ENCODE results near the gene CACNA1C.

The CACNA1C gene

DNA sequence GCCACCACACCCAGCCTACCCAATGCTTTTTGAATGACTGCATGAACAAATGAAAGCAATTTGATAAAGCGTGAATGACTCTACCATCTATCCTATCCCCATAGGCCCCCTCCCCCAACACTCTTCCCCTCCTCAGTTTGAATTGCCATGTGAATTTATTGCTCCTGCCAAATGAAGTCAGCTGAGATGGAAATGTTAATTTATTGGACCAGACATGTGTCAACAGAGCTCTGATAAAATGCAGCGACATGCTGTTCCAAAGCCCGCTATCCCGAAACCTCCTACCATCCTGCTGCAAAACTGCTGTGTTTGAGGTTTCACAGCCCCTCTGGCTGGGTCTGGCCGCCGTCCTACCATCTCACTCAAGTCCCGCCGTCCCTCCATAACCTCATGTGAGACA is 360.5 kb downstream of the CACNA1C start:
- TF ChIP-seq, protein P1, sequence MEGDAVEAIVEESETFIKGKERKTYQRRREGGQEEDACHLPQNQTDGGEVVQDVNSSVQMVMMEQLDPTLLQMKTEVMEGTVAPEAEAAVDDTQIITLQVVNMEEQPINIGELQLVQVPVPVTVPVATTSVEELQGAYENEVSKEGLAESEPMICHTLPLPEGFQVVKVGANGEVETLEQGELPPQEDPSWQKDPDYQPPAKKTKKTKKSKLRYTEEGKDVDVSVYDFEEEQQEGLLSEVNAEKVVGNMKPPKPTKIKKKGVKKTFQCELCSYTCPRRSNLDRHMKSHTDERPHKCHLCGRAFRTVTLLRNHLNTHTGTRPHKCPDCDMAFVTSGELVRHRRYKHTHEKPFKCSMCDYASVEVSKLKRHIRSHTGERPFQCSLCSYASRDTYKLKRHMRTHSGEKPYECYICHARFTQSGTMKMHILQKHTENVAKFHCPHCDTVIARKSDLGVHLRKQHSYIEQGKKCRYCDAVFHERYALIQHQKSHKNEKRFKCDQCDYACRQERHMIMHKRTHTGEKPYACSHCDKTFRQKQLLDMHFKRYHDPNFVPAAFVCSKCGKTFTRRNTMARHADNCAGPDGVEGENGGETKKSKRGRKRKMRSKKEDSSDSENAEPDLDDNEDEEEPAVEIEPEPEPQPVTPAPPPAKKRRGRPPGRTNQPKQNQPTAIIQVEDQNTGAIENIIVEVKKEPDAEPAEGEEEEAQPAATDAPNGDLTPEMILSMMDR (IDR thresholded peaks at IDR 0.05; ENCODE audit: low read depth, low read length) = no peak
- no peak for DNase-seq (ENCODE audit: low read depth in 2 of 2)
- H3K4me3 ChIP-seq (replicated peaks in 1 of 2; ENCODE audit: low read depth in 2 of 2, low read length in 2 of 2) = no peak overlapping the region

DNA sequence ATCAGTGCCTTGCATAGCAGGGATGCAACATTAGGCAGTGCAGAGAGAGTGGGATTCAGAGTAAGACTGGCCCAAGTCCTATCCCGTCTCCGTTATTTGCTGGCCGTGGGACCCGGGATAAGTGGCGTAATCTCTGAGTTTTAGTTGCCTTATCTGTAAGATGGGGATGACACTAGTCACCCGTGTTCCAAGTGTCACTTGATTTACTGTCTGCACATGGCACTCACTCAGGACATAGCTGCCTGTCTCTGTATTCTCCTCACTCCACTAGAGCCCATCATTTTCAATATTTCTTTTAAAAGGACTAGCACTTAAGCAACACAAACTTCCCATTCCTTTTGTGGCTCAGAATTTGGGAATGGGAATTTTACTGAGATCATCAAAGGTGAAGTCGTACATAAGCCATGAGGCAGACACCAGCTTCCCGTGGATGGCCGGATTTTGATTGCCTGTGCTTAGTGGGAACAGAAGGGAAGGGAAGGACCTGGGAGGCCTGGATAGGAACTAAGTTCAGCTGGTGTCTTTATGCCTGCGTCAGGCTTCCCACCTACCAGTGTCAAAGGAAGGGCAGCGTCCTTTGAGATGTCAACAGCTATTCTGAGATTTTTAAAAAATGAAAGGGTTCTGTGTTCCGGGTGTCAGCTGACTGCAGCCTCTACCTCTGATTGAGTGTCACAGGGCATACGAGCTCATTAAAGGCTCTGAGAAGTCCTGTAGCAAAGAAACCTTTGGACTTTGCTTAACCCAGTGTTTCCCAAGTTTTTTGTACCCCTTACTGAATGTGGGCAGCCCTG is 361.4 kb downstream of the CACNA1C start:
- TF ChIP-seq, protein P1 (IDR thresholded peaks at IDR 0.05; ENCODE audit: low read depth, low read length) = no peak
- H3K4me3 ChIP-seq (replicated peaks in 1 of 2; ENCODE audit: low read depth in 2 of 2, low read length in 2 of 2) = no peak overlapping the region
- no peak for DNase-seq (ENCODE audit: low read depth in 2 of 2)

DNA sequence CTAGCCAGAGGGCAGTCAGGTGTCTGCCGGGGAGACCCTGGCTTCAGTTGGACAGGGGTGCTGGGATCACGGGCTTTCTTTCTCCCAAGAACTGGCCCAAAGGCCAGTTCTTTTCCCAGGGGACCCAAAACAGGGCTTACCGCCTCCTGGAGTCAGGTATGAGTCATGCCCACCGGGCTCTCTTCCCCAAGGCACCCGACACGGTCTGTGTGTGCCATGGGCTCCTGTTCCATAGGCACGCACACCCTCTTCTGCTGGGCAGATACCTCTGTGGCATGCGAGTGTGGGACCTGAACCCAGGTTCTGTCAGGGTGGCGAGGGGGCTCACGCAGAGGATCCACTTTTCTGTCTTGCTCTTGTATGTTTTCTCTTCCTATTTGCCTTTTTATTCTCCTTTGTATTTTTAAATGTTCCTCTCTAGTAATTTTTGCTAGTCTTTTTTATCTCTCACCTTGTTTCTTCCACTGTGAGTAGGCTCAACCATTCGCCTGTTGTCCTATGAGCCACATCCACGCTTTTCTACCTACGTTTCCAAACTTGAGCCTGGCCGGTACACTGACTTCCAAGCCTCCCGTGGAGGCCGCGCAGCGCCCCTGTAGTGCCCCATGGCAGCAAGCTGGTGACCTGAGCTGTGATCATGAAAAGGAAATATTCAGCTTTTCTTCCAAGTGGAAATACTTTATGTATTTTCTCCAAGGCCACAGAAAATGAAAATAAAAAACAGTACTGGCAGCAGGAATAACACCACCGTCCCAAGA is 362.2 kb downstream of the CACNA1C start:
- no peak overlapping the region for H3K4me3 ChIP-seq (replicated peaks in 1 of 2; ENCODE audit: low read depth in 2 of 2, low read length in 2 of 2)
- peak in 1 of 2 donors; percentile 62 for DNase-seq (ENCODE audit: low read depth in 2 of 2)
- TF ChIP-seq, protein P1 (IDR thresholded peaks at IDR 0.05; ENCODE audit: low read depth, low read length) = no peak

DNA sequence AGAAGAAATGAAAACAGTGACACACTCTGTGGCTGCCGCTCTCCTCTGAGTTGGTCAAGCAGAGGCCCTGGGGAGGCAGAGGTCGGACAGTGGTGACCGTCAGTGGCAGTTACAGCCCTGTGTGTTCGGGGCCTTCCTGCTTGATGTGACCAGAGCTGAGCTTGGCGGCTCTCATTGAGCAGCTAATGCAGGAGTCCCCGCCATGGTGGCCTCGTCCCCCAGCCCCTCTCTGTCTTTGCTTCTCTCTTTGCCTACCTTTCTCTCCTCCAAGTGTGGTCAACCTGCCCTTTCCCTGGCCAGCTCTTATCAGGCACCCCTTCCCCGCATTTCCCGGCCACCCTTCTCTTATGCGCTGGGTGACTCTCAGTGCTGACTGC is 362.8 kb downstream of the CACNA1C start:
- TF ChIP-seq, protein P1 (IDR thresholded peaks at IDR 0.05; ENCODE audit: low read depth, low read length) = no peak
- no peak overlapping the region for H3K4me3 ChIP-seq (replicated peaks in 1 of 2; ENCODE audit: low read depth in 2 of 2, low read length in 2 of 2)
- DNase-seq (ENCODE audit: low read depth in 2 of 2) = peak in 1 of 2 donors; percentile 7

DNA sequence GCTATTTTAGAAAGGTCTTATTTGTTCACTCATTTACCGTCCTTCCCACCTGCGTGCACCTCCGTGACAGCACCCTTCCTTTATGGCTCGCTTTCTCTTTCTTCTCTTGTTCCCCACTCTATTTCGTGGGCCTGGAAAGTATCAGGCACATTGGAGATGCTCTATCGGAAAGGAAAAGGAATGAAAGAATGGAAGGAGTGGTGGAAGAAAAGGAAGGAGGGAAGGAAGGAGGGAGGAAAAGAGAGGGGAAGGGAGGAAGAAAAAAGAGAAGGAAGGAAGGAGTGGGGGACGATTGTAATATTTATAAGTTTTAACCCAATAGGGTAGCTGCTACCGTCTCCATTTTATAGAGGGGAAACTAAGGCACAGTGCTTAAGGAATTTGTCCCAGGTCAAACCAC is 363.4 kb downstream of the CACNA1C start:
- DNase-seq (ENCODE audit: low read depth in 2 of 2) = no peak
- H3K4me3 ChIP-seq (replicated peaks in 1 of 2; ENCODE audit: low read depth in 2 of 2, low read length in 2 of 2) = no peak overlapping the region
- TF ChIP-seq, protein P1 (IDR thresholded peaks at IDR 0.05; ENCODE audit: low read depth, low read length) = no peak

DNA sequence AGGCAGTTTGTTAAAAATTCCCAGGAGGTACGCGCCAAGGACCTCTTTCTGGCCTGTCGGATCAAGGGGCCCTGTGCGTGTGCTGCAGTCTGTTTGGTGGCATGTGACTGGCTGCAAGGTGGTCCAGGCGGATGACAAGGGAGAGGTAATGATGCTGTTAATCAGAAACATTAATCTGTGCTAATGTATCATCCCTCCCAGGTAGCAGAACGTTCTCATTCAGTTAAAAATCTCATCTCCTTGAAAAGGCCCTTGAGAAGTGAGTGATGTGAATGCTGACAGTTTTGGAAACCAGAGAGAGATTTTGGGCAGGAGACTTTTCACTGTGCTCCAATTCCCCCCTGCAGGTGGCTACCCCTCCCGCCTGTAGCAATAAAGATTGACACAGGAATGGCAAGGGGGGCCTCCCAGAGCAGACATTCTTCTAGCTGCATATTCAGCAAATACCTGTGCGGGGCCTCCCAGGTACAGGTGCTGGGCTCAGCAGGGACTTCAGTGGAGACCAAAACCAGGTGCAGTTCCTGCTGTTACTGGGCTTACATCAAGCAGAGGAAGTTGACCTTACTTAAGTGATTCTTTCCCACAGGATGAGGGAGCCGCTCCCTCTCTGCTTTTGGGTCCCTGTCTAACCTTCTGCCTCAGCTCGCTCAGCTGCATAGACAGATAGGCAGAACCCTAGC is 364.8 kb downstream of the CACNA1C start:
- H3K4me3 ChIP-seq (replicated peaks in 1 of 2; ENCODE audit: low read depth in 2 of 2, low read length in 2 of 2) = no peak overlapping the region
- TF ChIP-seq, protein P1 (IDR thresholded peaks at IDR 0.05; ENCODE audit: low read depth, low read length) = no peak
- DNase-seq (ENCODE audit: low read depth in 2 of 2) = no peak
